Epithelial cell of esophagus (primary cell): ENCODE measurements around the gene ZNF436.

ENCODE experiments used
- DNase-seq: peaks from one replicate; pipeline ENCODE4 v3.0.0; 2010; ENCODE audit warnings: low read depth
- H3K4me3 ChIP-seq: 2 replicates; pipeline ENCODE4 v1.5.1; 2011; ENCODE audit warnings: mild to moderate bottlenecking, low read length, control low read depth
- TF ChIP-seq, protein P1 (sequence below): IDR thresholded peaks from 2 replicates; pipeline ENCODE4 v1.5.1; 2011; ENCODE audit warnings: low read depth, mild to moderate bottlenecking, low read length, control low read depth, inconsistent platforms; ENCODE audit not compliant: insufficient read depth; ENCODE audit errors: missing control alignments

Gene ZNF436

DNA sequence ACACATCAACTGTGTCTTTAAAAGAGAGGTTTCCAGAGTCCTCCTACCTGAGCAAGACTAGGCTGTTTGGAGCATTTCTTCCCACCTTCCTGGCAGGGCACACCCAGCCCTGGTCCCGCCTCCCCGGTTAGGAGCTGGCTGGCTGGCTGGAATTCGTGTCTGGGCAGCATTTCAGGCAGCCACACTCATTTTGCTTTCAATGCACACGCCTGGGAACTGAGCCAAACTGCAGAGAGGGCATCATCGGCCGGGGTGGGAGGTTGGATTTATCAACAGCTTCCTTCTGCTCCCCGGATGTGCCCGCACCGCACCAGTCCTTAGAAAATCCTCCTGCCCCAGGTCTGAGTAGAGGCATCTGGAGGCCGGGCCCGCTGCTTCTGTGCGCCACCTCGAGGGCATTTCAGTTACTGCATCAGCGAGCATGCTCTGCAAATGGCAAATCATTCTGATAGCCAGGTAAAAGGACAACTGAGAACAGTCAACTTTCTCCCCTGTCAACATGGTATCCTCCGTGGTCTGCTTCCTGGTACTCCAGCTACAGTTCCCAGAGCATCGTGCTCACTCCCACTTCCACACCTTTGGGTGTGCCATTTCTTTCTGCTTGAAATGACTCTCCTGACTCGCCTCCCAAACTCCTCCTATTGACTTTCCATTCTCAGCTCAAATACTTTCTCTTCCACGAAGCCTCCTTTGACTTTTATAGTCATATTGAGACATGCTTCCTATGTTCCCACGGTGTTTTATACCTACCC lies 34.3 kb upstream of the ZNF436 start:
- DNase-seq, result peak; percentile 100
- peak overlapping the region; percentile 24 for H3K4me3 ChIP-seq
- TF ChIP-seq, protein P1, sequence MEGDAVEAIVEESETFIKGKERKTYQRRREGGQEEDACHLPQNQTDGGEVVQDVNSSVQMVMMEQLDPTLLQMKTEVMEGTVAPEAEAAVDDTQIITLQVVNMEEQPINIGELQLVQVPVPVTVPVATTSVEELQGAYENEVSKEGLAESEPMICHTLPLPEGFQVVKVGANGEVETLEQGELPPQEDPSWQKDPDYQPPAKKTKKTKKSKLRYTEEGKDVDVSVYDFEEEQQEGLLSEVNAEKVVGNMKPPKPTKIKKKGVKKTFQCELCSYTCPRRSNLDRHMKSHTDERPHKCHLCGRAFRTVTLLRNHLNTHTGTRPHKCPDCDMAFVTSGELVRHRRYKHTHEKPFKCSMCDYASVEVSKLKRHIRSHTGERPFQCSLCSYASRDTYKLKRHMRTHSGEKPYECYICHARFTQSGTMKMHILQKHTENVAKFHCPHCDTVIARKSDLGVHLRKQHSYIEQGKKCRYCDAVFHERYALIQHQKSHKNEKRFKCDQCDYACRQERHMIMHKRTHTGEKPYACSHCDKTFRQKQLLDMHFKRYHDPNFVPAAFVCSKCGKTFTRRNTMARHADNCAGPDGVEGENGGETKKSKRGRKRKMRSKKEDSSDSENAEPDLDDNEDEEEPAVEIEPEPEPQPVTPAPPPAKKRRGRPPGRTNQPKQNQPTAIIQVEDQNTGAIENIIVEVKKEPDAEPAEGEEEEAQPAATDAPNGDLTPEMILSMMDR, result peak; percentile 95

- DNase-seq, result no peak
- H3K4me3 ChIP-seq, result no peak overlapping the region
- TF ChIP-seq, protein P1, result no peak
Measured at GRCh38 chr1:23403355-23403734, 33.7 kb upstream of the ZNF436 start.

- no peak overlapping the region for H3K4me3 ChIP-seq
- DNase-seq, result peak; percentile 84
- TF ChIP-seq, protein P1, result no peak
Measured at GRCh38 chr1:23403038-23403336, 33.4 kb upstream of the ZNF436 start.

DNA sequence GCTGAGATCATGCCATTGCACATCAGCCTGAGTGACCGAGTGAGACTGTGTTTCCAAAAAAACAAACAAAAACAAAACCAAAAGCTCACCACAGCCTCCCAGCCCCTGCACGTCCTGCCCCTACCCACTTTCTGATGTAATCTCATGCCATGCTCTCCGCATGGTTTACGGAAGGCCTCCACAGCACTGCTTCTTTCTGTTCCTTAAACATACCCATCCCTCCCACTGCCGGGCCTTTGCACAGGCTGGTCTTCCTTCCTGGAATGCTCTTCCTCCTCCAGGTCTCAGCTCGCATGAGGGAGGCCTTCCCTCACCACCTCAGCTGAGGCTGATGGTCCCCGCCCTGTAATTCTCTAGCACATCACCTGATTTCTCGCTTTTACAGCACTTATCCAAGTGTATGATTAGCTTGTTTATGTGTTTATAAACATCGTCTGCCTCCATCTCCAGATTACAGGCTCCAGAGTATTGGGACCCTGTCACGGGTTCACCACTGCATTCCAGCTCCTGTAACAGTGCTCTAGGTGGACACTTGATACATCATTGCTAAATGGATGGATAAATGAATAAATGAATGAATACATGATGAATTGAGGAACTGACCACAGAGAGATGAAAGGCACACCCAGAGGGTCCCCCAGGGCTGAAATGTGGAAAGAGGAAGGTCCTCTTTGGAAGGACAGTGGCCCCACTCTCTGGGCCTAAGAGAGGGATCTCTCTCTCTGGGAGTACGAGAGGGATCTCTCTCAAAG lies 32.8 kb upstream of the ZNF436 start:
- TF ChIP-seq, protein P1, result no peak
- peak; percentile 62 for DNase-seq
- H3K4me3 ChIP-seq, result no peak overlapping the region

GRCh38 chr1:23401313-23401712 lies 31.7 kb upstream of the ZNF436 start:
- TF ChIP-seq, protein P1, result no peak
- DNase-seq, result no peak
- no peak overlapping the region for H3K4me3 ChIP-seq

DNA sequence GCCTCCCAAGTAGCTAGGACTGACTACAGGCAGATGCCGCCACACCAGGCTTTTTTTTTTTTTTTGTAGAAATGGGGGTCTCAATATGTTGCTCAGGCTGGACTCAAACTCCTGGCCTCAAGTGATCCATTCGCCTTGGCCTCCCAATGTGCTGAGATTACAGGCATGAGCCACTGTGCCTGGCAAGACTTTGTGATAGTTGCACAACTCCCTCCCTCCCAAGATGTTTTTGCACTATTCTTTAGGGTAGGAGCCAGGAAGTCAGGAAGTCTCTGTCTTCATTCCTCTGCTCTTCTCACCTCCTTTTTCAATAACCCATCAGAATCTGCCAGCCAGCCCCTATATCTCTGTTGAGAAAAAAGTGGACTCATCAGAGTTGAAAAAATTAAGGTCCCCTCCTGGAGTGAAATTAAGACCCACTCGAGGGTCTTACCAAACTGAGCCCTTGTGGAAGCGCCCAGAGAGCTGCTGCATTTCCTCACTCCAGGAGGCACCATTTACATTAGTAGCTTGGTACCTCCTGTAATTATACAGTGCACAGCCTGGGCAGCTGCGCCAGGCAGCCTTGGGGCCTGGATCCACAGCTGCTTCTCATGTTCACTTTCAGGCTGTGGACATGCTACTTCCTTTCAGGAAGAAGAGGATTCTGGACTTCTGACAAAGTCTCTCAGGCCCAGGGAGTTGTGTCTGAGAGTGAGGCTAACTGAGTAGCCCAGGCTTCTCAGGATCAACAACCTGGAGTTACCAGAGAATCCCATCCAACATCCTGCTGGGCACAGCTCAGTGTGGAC lies 30.9 kb upstream of the ZNF436 start:
- DNase-seq, result peak; percentile 43
- H3K4me3 ChIP-seq, result no peak overlapping the region
- TF ChIP-seq, protein P1, result no peak
